Effector CD4-positive, alpha-beta T cell (primary cell): ENCODE results near the gene ATXN10.

Experiments used
- DNase-seq: peaks from one replicate; pipeline ENCODE4 v3.0.0-alpha.2; 2020

Gene ATXN10

GRCh38 chr22:45768490-45768889, 96.9 kb downstream of the ATXN10 start:
- no peak for DNase-seq

GRCh38 chr22:45769569-45770210, 98.1 kb downstream of the ATXN10 start:
- no peak for DNase-seq

GRCh38 chr22:45770506-45770905, 98.9 kb downstream of the ATXN10 start:
- DNase-seq, result no peak

- no peak for DNase-seq
Measured at GRCh38 chr22:45771057-45771456, 99.4 kb downstream of the ATXN10 start.

- no peak for DNase-seq
Measured at GRCh38 chr22:45771711-45772110, 100.1 kb downstream of the ATXN10 start.

GRCh38 chr22:45772743-45773142, 101.1 kb downstream of the ATXN10 start:
- DNase-seq, result no peak

- DNase-seq, result no peak
Measured at GRCh38 chr22:45774001-45774670, 102.5 kb downstream of the ATXN10 start.

- DNase-seq, result no peak
Measured at GRCh38 chr22:45775062-45775461, 103.4 kb downstream of the ATXN10 start.

- DNase-seq, result no peak
Measured at GRCh38 chr22:45775569-45776312, 104.1 kb downstream of the ATXN10 start.

GRCh38 chr22:45776313-45776585, 104.6 kb downstream of the ATXN10 start:
- no peak for DNase-seq

GRCh38 chr22:45777046-45777851, 105.6 kb downstream of the ATXN10 start:
- no peak for DNase-seq

GRCh38 chr22:45777852-45778375, 106.3 kb downstream of the ATXN10 start:
- no peak for DNase-seq

GRCh38 chr22:45781459-45781858, 109.8 kb downstream of the ATXN10 start:
- no peak for DNase-seq

- no peak for DNase-seq
Measured at GRCh38 chr22:45781966-45782365, 110.3 kb downstream of the ATXN10 start.

- DNase-seq, result no peak
Measured at GRCh38 chr22:45783021-45783420, 111.4 kb downstream of the ATXN10 start.

GRCh38 chr22:45783690-45784089, 112.1 kb downstream of the ATXN10 start:
- no peak for DNase-seq

GRCh38 chr22:45784357-45785277, 113.0 kb downstream of the ATXN10 start:
- no peak for DNase-seq

- no peak for DNase-seq
Measured at GRCh38 chr22:45785458-45785857, 113.8 kb downstream of the ATXN10 start.

- no peak for DNase-seq
Measured at GRCh38 chr22:45786726-45787125, 115.1 kb downstream of the ATXN10 start.

- no peak for DNase-seq
Measured at GRCh38 chr22:45787759-45788158, 116.1 kb downstream of the ATXN10 start.

- DNase-seq, result no peak
Measured at GRCh38 chr22:45788522-45788921, 116.9 kb downstream of the ATXN10 start.

- no peak for DNase-seq
Measured at GRCh38 chr22:45790401-45790800, 118.8 kb downstream of the ATXN10 start.
